Stomach (tissue), 4 donors: Measurements from ENCODE around the gene GALNS.

Source experiments
- CTCF ChIP-seq, 7 experiments: fragments of 450-650 bp in 4 of 7; fragments of 200-600 bp in 3 of 7; sonication (generic) in 3 of 7; IDR thresholded peaks; one replicate each; pipeline ENCODE4 v1.5.1; 2016 to 2019; ENCODE audit warnings: antibody characterized with exemption in 7 of 7, control low read depth in 2 of 7, mild to moderate bottlenecking in 1 of 7
- EP300 ChIP-seq: sonication (generic); formaldehyde crosslinking; IDR thresholded peaks from one replicate; pipeline ENCODE4 v1.6.1; 2017; ENCODE audit warnings: antibody characterized with exemption
- POLR2A ChIP-seq, 4 donors: fragments of 450-650 bp; IDR thresholded peaks; one replicate each; pipeline ENCODE4 v1.6.1; 2016; ENCODE audit warnings: antibody characterized with exemption in 4 of 4, control low read depth in 2 of 4, mild to moderate bottlenecking in 1 of 4, moderate library complexity in 1 of 4
- POLR2AphosphoS5 ChIP-seq, 3 donors: sonication (generic); formaldehyde crosslinking; IDR thresholded peaks; one replicate each; pipeline ENCODE4 v1.6.1; 2016; ENCODE audit warnings: antibody characterized with exemption in 3 of 3

- TF ChIP-seq EP300 (no peak), POLR2A (IDR thresholded peaks at IDR 0.05) (no peak), CTCF (IDR thresholded peaks at IDR 0.05) (no peak), POLR2AphosphoS5 (IDR thresholded peaks at IDR 0.05) (no peak)
These were observed 75.3 kb downstream of the GALNS start for GRCh38 chr16:88781140-88782077.
